HEK293 (cell line): ENCODE data around the gene FGF19.
A peak's percentile ranks its signal among the peaks of the same experiment; 100 is the strongest.
"Not testable (repeated sequence)": the region's sequence is repeated elsewhere in the genome, so short reads cannot be mapped to it uniquely, and the experiment has no call there.

Experiments
- CTCF ChIA-PET: fragments of 350-600 bp; formaldehyde crosslinking; extraction: SDS; loops from one replicate; lab custom pipeline; 2021; ENCODE audit warnings: antibody characterized with exemption; lab: Yijun Ruan, JAX
- POLR2A ChIA-PET: fragments of 300-600 bp; formaldehyde crosslinking; extraction: SDS; loops from one replicate; lab custom pipeline; 2020; ENCODE audit warnings: antibody characterized with exemption, inconsistent platforms; lab: Yijun Ruan, JAX
- H3K27ac ChIP-seq: fragments of 200-500 bp; sonication (Bioruptor generic); 2 replicates; pipeline ENCODE4 v1.5.1; 2014; ENCODE audit warnings: low read depth, low read length, control low read depth, inconsistent platforms; ENCODE audit errors: extremely low read depth
- H3K36me3 ChIP-seq, 2 experiments: fragments of 200-500 bp in 1 of 2; sonication (Bioruptor generic) in 1 of 2; 1 replicate in 1 of 2; 2 replicates in 1 of 2; pipeline ENCODE4 v1.5.1; 2014 to 2017; ENCODE audit warnings: inconsistent platforms in 2 of 2, low read length in 2 of 2; ENCODE audit not compliant: control insufficient read depth in 2 of 2, insufficient read depth in 1 of 2
- H3K4me1 ChIP-seq: fragments of 200-500 bp; sonication (Bioruptor generic); 2 replicates; pipeline ENCODE4 v1.5.1; 2014; ENCODE audit warnings: mild to moderate bottlenecking, low read length, inconsistent platforms; ENCODE audit not compliant: control insufficient read depth, insufficient read depth
- H3K4me3 ChIP-seq: 2 replicates; pipeline ENCODE4 v1.5.1; 2011; ENCODE audit warnings: low read depth, mild to moderate bottlenecking, control low read depth, low read length, moderate library complexity
- H3K9me3 ChIP-seq: fragments of 200-500 bp; sonication (Bioruptor generic); 2 replicates; pipeline ENCODE4 v1.5.1; 2014; ENCODE audit warnings: low read depth, low read length, inconsistent platforms; ENCODE audit not compliant: control insufficient read depth, insufficient read depth
- HOXD13 ChIP-seq: sonication (generic); formaldehyde crosslinking; IDR thresholded peaks from 2 replicates; pipeline ENCODE4 v1.8.0; 2022; ENCODE audit warnings: missing genetic modification reagents, borderline replicate concordance
- PRDM1 ChIP-seq: fragments of 450-650 bp; formaldehyde crosslinking; IDR thresholded peaks from 2 replicates; pipeline ENCODE4; 2016; ENCODE audit warnings: missing biosample characterization, missing genetic modification characterization
- SETDB1 ChIP-seq: IDR thresholded peaks from one replicate; pipeline ENCODE4 v1.6.1; 2017; ENCODE audit warnings: mild to moderate bottlenecking, low read length, moderate library complexity, mixed read lengths; ENCODE audit not compliant: insufficient read length
- ZBTB1 ChIP-seq: fragments of 450-650 bp; formaldehyde crosslinking; IDR thresholded peaks from 2 replicates; pipeline ENCODE4 v1.5.1; 2016; ENCODE audit warnings: missing biosample characterization, missing genetic modification characterization
- ZBTB8A ChIP-seq: fragments of 450-650 bp; formaldehyde crosslinking; IDR thresholded peaks from 2 replicates; pipeline ENCODE4 v1.5.1; 2016; ENCODE audit warnings: missing biosample characterization, missing genetic modification characterization
- ZFP41 ChIP-seq: fragments of 450-650 bp; formaldehyde crosslinking; IDR thresholded peaks from 2 replicates; pipeline ENCODE4 v1.5.1; 2016; ENCODE audit warnings: missing biosample characterization, missing genetic modification characterization, borderline replicate concordance
- ZIC2 ChIP-seq: fragments of 450-650 bp; formaldehyde crosslinking; IDR thresholded peaks from 2 replicates; pipeline ENCODE4 v1.5.1; 2016; ENCODE audit warnings: missing biosample characterization, missing genetic modification characterization
- ZNF335 ChIP-seq: fragments of 450-650 bp; formaldehyde crosslinking; conservative IDR thresholded peaks from 2 replicates; pipeline ENCODE4 v1.5.1; 2016; ENCODE audit warnings: missing biosample characterization, missing genetic modification characterization
- ZNF391 ChIP-seq: fragments of 450-650 bp; formaldehyde crosslinking; IDR thresholded peaks from 2 replicates; pipeline ENCODE4 v1.5.1; 2016; ENCODE audit warnings: low read depth, missing biosample characterization, missing genetic modification characterization, borderline replicate concordance
- ZNF549 ChIP-seq: fragments of 450-650 bp; IDR thresholded peaks from 2 replicates; pipeline ENCODE4 v1.5.1; 2018; ENCODE audit warnings: missing biosample characterization, missing genetic modification characterization, mild to moderate bottlenecking, inconsistent platforms, moderate library complexity
- ZNF558 ChIP-seq: fragments of 450-650 bp; formaldehyde crosslinking; IDR thresholded peaks from 2 replicates; pipeline ENCODE4 v1.5.1; 2016; ENCODE audit warnings: missing biosample characterization, missing genetic modification characterization
- ZNF76 ChIP-seq: fragments of 450-650 bp; formaldehyde crosslinking; IDR thresholded peaks from 2 replicates; pipeline ENCODE4; 2016; ENCODE audit warnings: low read depth, missing biosample characterization, missing genetic modification characterization, borderline replicate concordance
- ZNF776 ChIP-seq: fragments of 450-650 bp; formaldehyde crosslinking; IDR thresholded peaks from 2 replicates; pipeline ENCODE4 v1.5.0; 2017; ENCODE audit warnings: missing biosample characterization, missing genetic modification characterization, borderline replicate concordance
- TF ChIP-seq, protein P1 (sequence below): fragments of 450-650 bp; formaldehyde crosslinking; conservative IDR thresholded peaks from 2 replicates; pipeline ENCODE4 v1.5.1; 2016; ENCODE audit warnings: low read depth, missing biosample characterization, missing genetic modification characterization
- TF ChIP-seq, protein P2 (sequence below): fragments of 450-650 bp; formaldehyde crosslinking; IDR thresholded peaks from 2 replicates; pipeline ENCODE4 v1.5.1; 2017; ENCODE audit warnings: missing biosample characterization, mild to moderate bottlenecking, missing genetic modification characterization, moderate library complexity
- TF ChIP-seq, protein P3 (sequence below): fragments of 450-650 bp; formaldehyde crosslinking; IDR thresholded peaks from 2 replicates; pipeline ENCODE4 v1.5.1; 2016; ENCODE audit warnings: missing biosample characterization, missing genetic modification characterization

FGF19 gene

DNA sequence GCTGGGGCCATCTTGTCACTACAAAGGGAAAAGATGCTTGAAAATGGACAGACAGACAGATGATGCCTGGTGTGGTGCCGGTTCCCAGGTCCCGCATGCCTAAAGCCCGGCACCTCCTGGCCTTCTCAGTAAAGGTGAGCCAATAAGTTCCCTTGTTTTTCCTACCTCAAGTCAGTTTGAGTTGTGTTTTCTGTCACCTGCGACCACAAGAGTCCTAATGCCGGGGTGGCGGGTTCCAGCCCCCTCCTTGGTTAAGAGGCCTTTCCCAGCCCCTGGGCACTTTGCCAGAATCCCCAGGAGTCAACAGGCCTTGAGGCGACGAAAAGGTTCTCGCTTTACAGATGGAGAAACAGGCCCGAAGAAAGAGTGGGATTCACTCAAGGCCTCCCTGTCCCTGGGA lies 9.0 kb downstream of the FGF19 start:
- Histone ChIP-seq H3K4me1 (no peaks in the 10 kb centered on the region), H3K4me3 (no peak overlapping the region), H3K9me3 (no peaks in the 10 kb centered on the region), H3K36me3 (no peaks in the 10 kb centered on the region), H3K27ac (no peak overlapping the region)
- TF ChIP-seq ZBTB8A (tag by site-specific recombination): no peak
- no peak for TF ChIP-seq ZNF776 (tag by site-specific recombination)
- no peak for TF ChIP-seq ZNF76 (tag by site-specific recombination)
- no peak for TF ChIP-seq ZFP41
- ChIA-PET CTCF (interaction anchor here (0.8 kb wide), 1 partner anchor 10 kb away, joined by 4 read pairs; no protein-coding TSS in a partner anchor), POLR2A (no interaction called here)

DNA sequence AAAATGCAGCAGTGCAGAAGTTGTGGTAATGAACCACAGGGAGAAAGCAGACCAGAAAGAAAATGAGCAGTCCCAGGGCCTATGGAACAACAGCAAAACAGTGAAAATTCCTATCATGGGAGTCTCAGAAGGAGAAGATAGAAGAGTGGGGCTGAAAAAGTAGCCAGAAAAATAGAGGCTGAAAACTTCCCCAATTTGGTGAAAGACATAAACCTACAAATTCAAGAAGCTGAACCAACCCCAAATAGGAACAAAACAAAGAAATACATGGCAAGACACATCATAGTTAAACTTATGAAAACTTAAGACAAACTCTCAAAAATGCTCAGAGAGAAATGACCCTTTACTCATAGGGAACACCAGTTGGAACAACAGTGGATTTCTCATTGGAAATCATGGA lies 11.4 kb downstream of the FGF19 start:
- H3K4me3 ChIP-seq: no peak overlapping the region
- H3K4me1 ChIP-seq: no peaks in the 10 kb centered on the region
- TF ChIP-seq, protein P1, sequence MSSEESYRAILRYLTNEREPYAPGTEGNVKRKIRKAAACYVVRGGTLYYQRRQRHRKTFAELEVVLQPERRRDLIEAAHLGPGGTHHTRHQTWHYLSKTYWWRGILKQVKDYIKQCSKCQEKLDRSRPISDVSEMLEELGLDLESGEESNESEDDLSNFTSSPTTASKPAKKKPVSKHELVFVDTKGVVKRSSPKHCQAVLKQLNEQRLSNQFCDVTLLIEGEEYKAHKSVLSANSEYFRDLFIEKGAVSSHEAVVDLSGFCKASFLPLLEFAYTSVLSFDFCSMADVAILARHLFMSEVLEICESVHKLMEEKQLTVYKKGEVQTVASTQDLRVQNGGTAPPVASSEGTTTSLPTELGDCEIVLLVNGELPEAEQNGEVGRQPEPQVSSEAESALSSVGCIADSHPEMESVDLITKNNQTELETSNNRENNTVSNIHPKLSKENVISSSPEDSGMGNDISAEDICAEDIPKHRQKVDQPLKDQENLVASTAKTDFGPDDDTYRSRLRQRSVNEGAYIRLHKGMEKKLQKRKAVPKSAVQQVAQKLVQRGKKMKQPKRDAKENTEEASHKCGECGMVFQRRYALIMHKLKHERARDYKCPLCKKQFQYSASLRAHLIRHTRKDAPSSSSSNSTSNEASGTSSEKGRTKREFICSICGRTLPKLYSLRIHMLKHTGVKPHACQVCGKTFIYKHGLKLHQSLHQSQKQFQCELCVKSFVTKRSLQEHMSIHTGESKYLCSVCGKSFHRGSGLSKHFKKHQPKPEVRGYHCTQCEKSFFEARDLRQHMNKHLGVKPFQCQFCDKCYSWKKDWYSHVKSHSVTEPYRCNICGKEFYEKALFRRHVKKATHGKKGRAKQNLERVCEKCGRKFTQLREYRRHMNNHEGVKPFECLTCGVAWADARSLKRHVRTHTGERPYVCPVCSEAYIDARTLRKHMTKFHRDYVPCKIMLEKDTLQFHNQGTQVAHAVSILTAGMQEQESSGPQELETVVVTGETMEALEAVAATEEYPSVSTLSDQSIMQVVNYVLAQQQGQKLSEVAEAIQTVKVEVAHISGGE: no peak
- no peak for TF ChIP-seq ZBTB8A (tag by site-specific recombination)
- peak; percentile 97 for TF ChIP-seq ZNF558 (tag by site-specific recombination)
- no peaks in the 10 kb centered on the region for H3K36me3 ChIP-seq
- H3K9me3 ChIP-seq: no peaks in the 10 kb centered on the region
- CTCF ChIA-PET: interaction anchor here (1.1 to 1.2 kb wide), 2 partner anchors 12 to 16 kb away, joined by 3 read pairs; no protein-coding TSS in a partner anchor
- no peak overlapping the region for H3K27ac ChIP-seq
- POLR2A ChIA-PET: no interaction called here

- CTCF ChIA-PET: interaction anchor here (0.6 to 0.7 kb wide), 2 partner anchors 13 to 25 kb away, joined by 4 read pairs; no protein-coding TSS in a partner anchor
- no peaks in the 10 kb centered on the region for H3K36me3 ChIP-seq
- POLR2A ChIA-PET: no interaction called here
Observed at GRCh38 chr11:69691463-69691862, 12.4 kb downstream of the FGF19 start.

GRCh38 chr11:69689484-69690319 lies 14.1 kb downstream of the FGF19 start:
- H3K4me3 ChIP-seq: no peak overlapping the region
- ChIA-PET CTCF (interaction anchor here (0.6 kb wide), 1 partner anchor 175 kb away, joined by 4 read pairs; no protein-coding TSS in a partner anchor), POLR2A (interaction anchor here (0.7 kb wide), 1 partner anchor 496 kb away, joined by 4 read pairs; no protein-coding TSS in a partner anchor)
- TF ChIP-seq ZBTB1: no peak
- TF ChIP-seq, protein P2, sequence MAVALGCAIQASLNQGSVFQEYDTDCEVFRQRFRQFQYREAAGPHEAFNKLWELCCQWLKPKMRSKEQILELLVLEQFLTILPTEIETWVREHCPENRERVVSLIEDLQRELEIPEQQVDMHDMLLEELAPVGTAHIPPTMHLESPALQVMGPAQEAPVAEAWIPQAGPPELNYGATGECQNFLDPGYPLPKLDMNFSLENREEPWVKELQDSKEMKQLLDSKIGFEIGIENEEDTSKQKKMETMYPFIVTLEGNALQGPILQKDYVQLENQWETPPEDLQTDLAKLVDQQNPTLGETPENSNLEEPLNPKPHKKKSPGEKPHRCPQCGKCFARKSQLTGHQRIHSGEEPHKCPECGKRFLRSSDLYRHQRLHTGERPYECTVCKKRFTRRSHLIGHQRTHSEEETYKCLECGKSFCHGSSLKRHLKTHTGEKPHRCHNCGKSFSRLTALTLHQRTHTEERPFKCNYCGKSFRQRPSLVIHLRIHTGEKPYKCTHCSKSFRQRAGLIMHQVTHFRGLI (tag by site-specific recombination): no peak
- TF ChIP-seq, protein P3, sequence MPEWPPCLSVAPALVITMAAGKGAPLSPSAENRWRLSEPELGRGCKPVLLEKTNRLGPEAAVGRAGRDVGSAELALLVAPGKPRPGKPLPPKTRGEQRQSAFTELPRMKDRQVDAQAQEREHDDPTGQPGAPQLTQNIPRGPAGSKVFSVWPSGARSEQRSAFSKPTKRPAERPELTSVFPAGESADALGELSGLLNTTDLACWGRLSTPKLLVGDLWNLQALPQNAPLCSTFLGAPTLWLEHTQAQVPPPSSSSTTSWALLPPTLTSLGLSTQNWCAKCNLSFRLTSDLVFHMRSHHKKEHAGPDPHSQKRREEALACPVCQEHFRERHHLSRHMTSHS: no peak
- no peak for TF ChIP-seq ZNF549
- TF ChIP-seq PRDM1 (tag by site-specific recombination): no peak
- TF ChIP-seq ZNF391 (tag by site-specific recombination): no peak
- H3K36me3 ChIP-seq: no peaks in the 10 kb centered on the region
- no peaks in the 10 kb centered on the region for H3K9me3 ChIP-seq
- H3K4me1 ChIP-seq: no peaks in the 10 kb centered on the region
- no peak overlapping the region for H3K27ac ChIP-seq

More at GRCh38 chr11:69691463-69691862, 12.4 kb downstream of the FGF19 start:
- TF ChIP-seq SETDB1 (peak; percentile 41), ZNF335 (tag by site-specific recombination) (no peak), ZIC2 (tag by site-specific recombination) (no peak), HOXD13 (CRISPR knock-in tag) (no peak), ZNF391 (tag by site-specific recombination) (no peak)
- H3K4me3 ChIP-seq: no peak overlapping the region
- no peak overlapping the region for H3K27ac ChIP-seq
- H3K4me1 ChIP-seq: no peaks in the 10 kb centered on the region
- no peaks in the 10 kb centered on the region for H3K9me3 ChIP-seq

GRCh38 chr11:69687969-69688771 lies 15.7 kb downstream of the FGF19 start:
- not testable (repeated sequence) for H3K4me1 ChIP-seq
- CTCF ChIA-PET: interaction anchor here (2.2 kb wide), 1 partner anchor 113 kb away, joined by 6 read pairs; no protein-coding TSS in a partner anchor

More at GRCh38 chr11:69687969-69688771, 15.7 kb downstream of the FGF19 start:
- H3K4me3 ChIP-seq, POLR2A ChIA-PET, H3K27ac ChIP-seq, H3K36me3 ChIP-seq, H3K9me3 ChIP-seq: not testable (repeated sequence)
